ENCODE data around the gene LRRC66.

Gene LRRC66, protein sequence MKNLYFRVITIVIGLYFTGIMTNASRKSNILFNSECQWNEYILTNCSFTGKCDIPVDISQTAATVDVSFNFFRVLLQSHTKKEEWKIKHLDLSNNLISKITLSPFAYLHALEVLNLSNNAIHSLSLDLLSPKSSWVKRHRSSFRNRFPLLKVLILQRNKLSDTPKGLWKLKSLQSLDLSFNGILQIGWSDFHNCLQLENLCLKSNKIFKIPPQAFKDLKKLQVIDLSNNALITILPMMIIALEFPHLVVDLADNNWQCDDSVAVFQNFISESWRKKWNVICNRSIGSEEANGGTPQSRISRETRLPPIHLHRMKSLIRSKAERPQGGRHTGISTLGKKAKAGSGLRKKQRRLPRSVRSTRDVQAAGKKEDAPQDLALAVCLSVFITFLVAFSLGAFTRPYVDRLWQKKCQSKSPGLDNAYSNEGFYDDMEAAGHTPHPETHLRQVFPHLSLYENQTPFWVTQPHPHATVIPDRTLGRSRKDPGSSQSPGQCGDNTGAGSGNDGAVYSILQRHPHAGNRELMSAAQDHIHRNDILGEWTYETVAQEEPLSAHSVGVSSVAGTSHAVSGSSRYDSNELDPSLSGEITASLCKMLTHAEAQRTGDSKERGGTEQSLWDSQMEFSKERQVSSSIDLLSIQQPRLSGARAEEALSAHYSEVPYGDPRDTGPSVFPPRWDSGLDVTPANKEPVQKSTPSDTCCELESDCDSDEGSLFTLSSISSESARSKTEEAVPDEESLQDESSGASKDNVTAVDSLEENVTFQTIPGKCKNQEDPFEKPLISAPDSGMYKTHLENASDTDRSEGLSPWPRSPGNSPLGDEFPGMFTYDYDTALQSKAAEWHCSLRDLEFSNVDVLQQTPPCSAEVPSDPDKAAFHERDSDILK

DNA sequence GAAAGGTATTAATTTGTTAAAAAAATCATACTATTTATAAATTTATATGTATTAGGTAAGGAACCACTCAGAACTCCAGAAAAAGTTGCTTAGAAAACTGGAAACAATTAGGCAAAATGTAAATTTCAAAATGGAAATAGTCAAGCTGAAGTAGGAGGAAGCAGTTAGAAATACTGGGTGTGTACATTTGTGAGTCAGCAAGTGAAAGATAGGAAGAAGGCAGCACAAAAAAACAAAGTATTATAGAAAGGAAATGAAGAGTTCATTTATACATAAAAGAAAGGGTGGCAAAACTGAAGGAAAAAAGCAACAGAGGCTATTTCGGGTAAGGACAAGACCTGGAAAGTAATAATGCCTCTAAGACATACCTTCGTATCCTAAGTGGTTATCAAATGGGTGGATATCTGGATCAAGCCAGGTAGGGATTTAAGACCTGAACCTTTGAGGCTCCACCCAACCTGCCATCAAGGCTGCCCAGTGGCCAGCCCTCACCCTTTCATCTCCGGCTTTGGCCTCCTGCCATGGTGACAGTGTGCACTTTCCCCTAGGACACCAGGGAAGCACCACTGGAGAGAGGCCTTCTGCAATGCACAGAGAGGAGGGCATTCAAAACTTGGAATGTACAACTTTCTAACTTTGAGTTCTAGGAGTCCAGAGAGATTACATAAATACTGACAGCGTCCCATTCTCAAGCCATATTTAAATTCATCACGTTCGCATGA is at the start of gene LRRC66:
Gene LRRC66 (minus strand): TSS at position 428 of the 722 bp plus-strand sequence. CDS start 2,750 bp downstream, outside the sequence.
- DNase-seq = no peak

DNA sequence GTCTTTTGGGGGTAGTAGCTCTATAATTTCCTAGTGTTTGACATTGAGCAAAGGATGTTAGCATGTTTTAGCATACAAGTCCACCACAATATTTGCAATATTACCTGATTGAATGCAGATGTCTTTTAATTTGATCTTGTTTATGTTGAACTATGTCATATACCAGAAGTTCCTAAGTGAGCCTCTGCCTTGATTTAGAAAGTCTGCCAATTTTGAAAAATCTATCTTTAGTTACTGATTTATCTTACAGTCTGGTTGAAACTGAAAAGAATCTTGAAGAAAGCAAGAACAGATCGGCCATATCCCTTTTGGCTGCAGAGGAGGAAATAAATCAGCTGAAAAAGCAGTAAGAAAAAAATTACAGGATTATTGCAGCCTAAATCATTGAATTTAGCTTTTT is 49.4 kb upstream of the LRRC66 start:
- DNase-seq = no peak

DNA sequence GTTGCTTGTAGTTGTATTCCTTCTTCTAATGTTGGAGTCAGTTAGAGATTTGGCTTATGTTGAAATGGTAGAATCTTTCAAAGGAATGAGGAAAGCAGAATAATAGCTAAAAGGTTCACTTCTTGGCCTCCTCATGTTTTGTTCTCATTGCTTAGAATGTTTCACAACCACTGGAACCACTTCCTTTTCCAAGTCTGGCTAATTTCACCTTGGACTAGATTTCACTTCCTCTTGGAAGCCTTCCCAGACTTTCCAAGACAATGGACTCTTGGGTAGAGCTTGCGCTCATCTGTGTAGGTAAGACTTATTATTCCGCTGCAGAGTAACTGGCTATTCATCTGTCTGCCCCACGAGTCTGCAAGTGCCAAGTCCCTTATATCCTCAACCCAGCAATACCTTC is 39.2 kb upstream of the LRRC66 start:
- no peak for DNase-seq

DNA sequence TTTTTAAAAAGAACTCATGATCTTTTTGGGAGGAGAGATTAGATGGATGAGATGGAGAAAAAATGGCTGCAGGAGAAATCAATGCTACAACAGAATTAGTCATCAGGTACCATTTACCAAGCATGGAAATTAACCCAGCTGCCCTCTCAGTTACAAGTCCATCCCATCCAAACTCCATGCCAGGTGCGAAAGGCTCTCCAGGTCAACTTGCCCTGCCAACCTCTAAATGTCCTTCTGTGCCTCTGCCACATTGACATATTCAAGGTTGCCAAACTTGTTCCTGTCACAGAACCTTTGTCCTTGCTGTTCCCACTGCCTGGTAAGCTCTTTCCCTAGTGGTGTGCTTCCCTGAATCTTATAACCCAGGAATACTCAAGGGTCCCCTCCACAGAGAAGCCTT is 38.1 kb upstream of the LRRC66 start:
- no peak for DNase-seq

DNA sequence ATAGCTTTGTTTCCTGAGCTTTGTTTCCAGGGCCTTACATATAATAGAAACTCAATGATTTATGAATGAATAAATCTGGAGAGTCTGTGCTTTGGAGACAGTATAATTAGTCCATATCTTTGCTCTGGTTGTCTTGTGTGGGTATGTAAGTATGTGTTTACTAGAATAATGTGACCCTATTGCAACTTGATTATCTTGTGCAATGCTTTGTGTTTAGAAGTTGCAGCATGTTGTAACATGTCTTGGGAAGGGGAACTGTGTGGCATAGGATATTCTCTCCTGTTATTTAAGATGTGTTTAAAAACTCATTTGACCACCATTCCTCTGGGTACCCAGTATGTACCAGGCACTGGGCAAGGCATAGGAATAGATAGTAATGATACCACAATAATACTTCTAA is 37.0 kb upstream of the LRRC66 start:
- DNase-seq = no peak

DNA sequence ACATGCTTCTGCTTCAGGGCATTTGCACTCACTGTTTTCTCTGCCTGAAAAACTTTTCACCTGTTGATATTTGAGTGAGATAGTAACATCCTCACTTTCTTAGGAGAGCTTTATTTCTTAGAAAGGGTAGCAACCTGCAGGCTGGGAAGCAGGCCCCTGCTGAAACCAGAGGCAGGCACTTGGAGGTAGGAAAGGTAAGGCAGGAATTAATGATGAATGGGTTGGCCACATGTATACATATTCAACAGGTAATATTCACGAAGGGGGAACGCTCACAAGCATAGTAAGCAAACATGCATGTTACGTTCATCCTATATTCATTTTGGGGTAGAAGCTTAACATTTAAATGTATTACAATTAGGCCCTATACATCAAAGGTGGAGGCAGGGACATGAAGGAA is 34.1 kb upstream of the LRRC66 start:
- no peak for DNase-seq

DNA sequence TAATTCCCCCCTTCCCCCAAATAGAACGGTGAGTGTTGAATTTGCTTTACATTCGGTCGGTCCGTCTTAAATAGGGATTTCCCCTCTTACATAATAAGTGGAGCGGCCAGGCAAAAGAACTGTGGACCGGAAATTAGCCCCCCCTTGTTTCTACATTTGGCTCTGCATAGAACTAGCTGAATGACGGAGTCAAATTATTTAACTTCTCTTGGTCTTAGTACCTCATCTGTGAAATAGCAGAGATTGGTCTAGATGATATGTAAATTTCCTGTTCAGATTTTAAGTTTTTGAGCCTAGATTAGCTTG is 32.3 kb upstream of the LRRC66 start:
- no peak for DNase-seq

DNA sequence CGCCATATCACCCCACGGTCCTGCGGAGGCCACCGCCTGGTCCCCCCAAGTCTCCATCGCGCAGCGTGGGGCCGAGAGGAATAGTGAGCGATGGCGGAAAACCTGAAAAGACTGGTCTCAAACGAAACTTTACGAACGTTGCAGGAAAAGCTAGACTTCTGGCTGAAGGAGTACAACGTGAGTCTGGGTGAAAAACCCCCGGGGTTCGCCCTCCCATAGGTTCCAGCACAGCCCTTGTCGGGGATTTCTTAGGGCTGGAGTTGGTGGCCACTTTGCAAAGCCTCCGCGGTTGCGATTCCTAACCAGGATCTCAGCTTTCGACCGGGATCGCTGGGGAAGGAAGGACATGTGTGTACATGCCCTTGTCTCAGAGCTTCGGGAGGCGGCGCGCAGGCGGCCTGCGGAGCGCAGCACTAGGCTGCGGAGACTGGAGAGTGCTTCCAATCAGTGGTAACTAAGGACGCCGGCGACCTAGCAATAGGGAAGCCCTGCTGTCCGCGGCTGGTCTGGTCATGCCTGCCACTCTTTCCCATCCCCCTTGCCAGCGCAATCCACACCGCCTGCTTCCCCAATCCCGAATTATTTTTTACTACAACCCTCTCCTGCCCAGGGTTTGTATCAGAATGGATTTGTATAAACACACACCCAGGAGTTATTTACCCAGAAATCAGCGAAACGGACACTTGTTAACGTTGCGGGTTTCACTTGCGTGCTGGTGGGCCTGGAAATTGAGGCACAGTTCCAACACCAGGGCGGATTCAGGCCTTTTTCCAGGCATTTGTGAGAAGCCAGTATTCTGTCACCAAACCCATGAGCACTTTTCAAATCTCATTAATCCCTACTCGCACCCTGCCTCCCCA is 31.7 kb upstream of the LRRC66 start:
- DNase-seq = no peak

DNA sequence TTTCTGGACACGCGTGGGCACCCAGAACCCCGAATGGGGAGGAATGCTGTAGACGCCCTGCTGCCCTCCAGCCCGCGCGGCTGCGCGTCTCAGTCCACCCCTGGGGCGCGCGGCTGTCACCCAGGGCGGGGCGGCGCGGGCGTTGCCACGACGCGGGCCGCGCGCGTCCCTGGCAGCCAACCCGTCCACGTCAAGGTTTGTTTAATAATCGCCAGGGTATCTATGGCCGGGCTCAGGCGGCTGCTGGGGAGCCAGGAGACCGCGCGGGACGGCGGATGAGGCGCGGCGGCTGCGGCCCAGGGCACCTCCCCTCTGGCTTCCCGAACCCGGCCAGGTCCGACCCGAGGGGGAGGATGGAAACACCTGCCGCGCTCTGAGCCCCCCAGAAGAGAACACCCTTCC is 31.1 kb upstream of the LRRC66 start, which contains the start of gene SPATA18:
Gene SPATA18 (plus strand): TSS at position 92 of the 402 bp plus-strand sequence. CDS start 401 bp downstream, outside the sequence.
- no peak for DNase-seq

DNA sequence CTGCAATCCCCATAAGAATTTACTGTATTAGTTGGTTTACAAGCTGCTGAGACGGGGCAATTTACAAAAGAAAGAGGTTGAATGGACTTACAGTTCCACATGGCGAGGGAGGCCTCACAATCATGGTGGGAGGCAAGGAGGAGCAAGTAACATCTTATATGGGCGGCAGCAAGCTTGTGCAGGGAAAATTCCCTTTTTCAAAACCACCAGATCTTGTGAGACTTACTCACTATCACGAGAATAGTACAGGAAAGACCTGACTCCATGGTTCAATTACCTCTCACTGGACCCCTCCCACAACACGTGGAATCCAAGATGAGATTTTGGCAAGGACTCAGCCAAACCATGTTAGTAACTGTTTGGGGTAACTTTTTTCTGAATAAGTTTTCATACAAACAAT is 29.1 kb upstream of the LRRC66 start:
- no peak for DNase-seq

DNA sequence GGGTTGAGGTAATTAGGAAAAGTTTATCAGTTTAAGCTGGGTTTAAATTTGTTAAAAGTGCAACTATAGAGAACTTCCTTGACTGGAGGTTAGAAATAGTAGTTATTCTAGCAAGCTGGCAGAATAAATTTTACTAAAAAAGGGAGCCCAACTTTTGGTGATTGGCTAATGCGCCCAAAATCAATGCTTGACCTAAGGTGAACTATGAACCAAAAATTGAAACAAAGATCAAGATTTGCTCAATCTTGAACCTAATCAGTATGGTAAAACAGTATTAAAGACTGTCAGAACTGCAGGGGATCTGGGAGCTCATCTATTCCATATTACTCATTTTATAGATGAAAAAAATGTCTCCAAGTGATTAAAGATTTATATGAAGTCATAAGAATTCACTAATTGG is 24.9 kb upstream of the LRRC66 start:
- no peak for DNase-seq

DNA sequence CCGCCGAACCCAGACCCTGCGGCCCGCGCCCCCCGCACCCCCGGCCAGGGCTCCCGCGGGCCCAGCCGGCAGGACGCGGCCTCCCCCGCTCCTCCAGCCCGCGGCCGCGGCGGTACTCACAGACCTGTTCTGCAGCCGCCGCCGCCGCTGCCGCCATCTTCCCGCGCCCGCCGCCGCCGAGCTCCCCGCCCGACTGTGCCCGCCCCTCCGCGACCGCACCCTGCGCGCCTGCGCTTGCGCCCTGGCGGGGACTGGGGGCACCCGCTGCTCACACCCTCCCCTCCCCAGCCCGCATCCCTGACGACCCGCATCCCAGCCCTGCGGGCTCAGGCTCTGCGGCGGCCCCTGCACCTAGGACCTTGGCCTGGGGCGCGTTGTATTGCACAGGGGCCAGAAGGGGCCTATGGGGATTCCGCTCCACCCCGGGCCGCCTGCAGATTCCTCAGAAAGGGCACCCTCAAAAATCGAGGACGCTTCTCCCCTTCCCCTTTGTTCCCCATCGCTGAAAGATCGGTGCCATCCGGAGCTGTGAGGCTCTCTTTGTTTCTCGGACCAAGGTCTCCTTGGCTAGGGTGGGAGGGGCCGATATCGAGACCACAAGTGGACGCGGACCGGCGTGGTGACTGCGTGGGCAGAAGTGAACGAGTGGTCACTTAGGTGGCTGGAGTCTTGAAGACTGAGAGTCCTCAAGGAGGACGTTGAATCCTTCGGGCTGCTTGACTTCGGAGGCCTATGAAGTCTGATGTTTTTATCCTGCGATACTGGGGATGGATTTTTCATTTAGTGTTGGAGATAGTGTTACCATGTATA is 18.1 kb upstream of the LRRC66 start, which contains the start of gene SGCB:
Gene SGCB (minus strand): TSS at position 197 of the 810 bp plus-strand sequence. CDS start 40 bp downstream, at position 157.
- peak; percentile 63 for DNase-seq

DNA sequence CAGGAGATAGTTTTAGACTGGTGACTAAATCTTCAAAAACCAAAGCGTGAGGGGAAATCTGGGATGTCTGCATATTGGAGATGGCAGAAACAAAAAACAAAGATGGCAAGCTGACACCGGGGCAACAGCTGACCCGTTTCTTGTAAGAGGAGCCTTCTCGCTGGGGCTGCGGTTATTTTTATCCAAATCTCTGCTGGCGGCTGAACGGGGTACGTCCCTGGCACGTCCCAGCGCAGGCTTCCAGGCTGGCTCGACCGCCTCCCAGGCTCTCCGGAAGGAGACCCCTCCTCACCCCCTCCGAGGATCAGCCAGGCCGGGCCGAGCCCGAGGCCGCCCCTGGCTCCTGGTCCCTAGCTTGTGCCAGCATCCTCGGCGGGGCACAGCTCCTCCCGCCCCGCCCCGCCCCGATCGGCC is 17.5 kb upstream of the LRRC66 start:
- DNase-seq = no peak

DNA sequence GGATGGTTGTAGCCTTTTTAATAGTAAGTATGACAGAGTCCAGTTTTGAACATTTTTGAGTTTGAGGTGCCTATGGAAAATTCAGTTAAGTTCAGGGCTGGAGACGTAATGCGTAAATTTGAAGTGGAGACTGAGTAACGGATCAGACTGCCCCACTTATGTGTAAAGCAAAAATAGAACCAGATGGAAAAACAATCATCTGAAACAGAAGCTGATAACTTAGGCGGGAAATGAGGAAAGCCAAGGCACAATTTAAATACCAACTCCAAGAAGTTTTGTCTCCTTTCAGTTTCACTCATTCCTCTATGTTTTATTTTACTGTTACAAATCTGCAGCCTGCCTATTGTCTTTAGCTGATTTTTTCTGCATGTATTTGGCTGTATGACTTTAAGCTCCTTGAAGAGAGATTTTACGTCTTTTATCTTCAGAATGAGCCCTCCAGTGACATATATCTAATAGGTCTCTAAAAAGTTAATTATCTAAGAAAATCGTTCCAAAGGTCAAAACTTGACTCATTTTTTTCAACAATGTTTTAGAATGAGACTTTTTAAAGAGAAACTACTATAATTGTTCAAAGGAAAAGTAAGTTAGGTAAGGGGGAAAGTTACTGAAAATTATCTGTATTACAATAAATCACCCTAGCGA is 16.8 kb upstream of the LRRC66 start:
- no peak for DNase-seq

DNA sequence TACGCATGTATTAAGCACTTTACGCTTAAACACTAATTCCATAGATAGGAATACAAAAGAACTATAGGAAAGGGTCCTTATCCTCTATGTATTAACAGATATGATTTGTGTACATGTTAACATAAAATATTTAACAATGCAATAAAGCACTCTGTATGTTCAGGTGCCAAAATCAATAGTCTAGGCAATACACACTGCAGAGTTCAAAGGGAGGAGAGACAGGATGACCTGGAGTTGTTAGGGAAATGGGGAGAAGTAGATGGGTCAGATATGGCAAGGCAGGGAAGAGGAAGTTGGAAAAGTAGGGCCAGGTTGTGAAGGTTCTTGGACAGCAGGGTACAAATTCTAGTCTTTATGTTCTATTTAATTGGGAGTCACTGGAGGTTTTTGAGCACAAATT is 15.0 kb upstream of the LRRC66 start:
- DNase-seq = no peak

DNA sequence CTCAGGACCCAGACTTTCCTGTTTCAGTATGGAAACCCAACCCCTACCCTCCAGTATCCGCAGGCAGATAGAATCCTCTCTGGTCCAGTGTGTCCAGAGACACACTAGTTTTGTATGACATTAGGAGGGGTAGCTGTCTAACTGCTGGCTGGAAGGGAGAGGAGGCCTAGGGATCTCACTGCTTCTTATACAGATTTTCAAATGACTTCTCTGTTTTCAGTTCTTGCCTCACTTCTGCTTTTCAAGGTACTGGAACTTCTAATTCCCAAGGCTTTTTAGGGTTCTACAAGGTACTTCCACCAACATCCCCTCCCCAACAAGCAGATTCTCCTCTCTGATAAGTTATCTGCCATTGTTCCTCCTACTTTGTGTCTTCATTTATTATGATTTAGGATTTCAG is 11.8 kb upstream of the LRRC66 start:
- DNase-seq = no peak

DNA sequence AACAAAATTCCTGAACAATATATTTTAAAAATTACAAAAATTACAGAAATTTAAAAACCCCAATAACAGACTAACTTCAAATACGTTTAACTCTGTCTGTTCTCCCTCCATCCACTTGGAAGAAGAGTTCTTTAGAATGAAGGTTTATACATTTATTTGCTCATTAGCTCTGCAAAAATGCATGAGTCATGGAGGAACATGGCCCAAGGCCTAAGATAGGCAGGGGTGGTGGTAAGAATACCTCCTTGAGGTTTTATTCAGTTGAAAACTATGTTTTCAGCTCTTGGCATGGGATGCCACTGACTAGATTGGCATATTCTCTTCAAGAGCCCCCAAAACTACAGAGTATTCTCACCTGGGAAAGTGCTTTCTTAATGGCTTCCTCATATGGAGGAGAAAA is 8.8 kb upstream of the LRRC66 start:
- no peak for DNase-seq

DNA sequence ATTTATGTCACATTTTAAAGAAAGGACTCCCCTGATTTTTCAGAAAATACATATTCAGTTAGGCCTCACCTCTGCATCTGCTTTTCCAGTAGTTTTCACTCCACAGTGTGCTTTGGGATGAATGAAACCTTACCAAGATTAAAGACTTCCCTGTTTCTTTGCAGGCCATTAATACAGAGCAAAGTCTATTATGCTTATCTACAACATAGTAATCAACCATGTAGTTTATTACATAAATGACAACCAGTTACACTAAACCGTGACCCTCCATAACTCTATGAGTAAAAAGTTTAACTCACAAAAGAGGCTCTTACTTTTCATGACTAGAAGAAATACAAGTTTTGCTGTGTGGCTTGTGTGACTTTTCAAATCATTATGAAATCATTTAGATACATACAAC is 2.3 kb downstream of the LRRC66 start:
- no peak for DNase-seq

DNA sequence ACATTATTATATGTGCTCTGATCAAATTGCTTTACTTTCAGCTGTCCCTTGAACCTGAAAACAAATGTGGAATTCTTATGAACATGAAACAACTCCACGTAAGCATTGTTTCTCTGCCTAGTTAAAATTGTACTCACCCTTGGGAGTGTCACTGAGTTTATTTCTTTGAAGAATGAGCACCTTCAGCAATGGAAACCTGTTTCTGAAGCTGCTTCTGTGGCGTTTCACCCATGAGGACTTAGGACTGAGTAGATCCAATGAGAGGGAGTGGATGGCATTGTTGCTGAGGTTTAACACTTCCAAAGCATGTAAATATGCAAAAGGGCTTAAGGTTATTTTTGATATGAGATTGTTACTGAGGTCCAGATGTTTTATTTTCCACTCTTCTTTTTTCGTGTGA is 3.2 kb downstream of the LRRC66 start:
- no peak for DNase-seq

DNA sequence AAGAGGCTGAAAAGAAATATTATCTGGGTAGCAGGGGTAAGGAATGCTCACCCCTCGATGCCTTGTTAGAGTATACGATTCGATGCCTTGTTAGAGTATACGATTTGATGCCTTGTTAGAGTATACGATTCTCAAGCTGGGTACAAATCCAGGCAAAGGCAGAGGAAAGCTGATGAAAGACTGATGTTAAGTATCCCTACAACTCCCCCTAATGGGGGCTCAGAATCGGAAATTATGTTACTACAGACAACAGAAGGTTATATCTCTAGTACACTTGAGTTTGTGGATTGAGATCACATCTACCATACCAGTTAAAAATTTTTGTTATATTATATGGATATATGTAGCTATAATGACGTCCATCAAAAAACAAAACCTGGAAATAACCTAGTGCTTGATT is 4.8 kb downstream of the LRRC66 start:
- no peak for DNase-seq

DNA sequence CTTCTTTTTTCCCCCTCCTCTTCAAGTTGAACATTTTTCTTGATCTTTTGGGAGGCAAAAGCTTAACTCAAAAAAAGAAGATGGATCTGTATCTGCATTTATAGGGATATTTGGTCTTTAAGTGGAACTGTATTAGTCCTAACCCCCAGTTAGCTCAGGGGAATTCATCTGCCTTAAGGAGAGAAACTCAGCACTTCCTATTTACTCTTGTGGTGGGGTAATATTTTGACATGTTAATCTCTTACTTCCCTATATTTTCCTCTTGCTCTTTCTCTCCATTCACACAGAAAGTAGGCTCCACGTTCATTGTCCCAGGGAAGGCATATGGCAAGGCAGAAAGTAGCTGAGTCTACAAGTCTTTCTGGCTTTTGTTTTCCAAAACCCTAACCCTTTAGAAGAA is 5.3 kb downstream of the LRRC66 start:
- DNase-seq = no peak
